ENCODE measurements around the gene PPCS. TPM values are rescaled to one million over a fixed set of nuclear protein-coding genes. Genes with fewer than 3 reads are reported as not detected.
"Not testable (repeated sequence)": the region's sequence is repeated elsewhere in the genome, so short reads cannot be mapped to it uniquely, and the experiment has no call there.

PPCS gene
- polyA plus RNA-seq, 1 experiment, result 27.1 TPM

DNA sequence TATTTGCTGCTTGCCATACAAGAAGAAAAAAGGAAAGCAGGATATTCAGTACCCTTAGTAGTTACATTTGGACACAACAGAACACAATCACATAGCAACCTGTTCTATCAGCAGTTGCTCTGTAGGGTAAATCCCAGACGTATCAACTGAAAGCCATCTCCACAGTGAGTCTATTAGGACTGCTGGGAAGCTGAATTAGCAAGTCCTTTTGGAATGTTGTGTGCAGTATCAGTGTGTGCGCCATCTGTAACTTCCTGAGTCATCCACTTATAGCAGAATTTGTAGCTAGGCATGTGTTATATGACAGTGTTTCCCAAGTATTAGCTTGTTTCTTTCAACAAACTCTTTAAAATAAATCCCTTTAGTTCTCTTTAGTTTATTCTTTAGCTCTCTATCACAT is 28.0 kb downstream of the PPCS start:
- DNase-seq (ENCODE audit: low read depth), result peak; percentile 66
- no peak overlapping the region for H3K4me3 ChIP-seq (ENCODE audit: low read depth, low read length)

DNA sequence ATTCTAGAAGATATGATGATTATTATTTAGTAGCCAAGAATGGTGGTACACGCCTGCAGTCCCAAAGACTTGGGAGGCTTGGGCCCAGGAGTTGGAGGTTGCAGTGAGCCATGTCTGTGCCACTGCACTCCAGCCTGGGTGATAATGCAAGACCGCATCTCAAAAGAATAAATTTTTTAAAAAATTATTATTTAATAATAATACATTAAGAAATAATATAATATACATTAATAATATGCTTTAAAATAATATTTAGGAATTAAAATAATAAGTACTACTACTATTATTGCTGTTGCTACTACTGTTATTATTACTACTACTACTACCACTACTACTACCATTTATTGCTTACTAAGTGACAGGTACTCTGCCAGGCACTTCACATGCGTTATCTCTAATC is 33.9 kb downstream of the PPCS start:
- H3K4me3 ChIP-seq (ENCODE audit: low read depth, low read length), result no peak overlapping the region
- DNase-seq (ENCODE audit: low read depth), result no peak
- H3K36me3 ChIP-seq (ENCODE audit: control insufficient read depth, insufficient read depth, low read length), result no peaks in the 10 kb centered on the region
- ChIA-PET POLR2A (no interaction called here), CTCF (no interaction called here)
- TF ChIP-seq, protein P1, sequence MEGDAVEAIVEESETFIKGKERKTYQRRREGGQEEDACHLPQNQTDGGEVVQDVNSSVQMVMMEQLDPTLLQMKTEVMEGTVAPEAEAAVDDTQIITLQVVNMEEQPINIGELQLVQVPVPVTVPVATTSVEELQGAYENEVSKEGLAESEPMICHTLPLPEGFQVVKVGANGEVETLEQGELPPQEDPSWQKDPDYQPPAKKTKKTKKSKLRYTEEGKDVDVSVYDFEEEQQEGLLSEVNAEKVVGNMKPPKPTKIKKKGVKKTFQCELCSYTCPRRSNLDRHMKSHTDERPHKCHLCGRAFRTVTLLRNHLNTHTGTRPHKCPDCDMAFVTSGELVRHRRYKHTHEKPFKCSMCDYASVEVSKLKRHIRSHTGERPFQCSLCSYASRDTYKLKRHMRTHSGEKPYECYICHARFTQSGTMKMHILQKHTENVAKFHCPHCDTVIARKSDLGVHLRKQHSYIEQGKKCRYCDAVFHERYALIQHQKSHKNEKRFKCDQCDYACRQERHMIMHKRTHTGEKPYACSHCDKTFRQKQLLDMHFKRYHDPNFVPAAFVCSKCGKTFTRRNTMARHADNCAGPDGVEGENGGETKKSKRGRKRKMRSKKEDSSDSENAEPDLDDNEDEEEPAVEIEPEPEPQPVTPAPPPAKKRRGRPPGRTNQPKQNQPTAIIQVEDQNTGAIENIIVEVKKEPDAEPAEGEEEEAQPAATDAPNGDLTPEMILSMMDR (IDR thresholded peaks at IDR 0.05; ENCODE audit: insufficient read depth, low read depth, low read length), result no peak
- no peaks in the 10 kb centered on the region for H3K27me3 ChIP-seq (ENCODE audit: control insufficient read depth, insufficient read depth, low read length)

More for the DNA sequence above, 28.0 kb downstream of the PPCS start:
- ChIA-PET POLR2A (no interaction called here), CTCF (interaction anchor here (1.5 kb wide), 1 partner anchor 12 kb away, joined by 5 read pairs; no protein-coding TSS in a partner anchor)
- Histone ChIP-seq H3K36me3 (ENCODE audit: control insufficient read depth, insufficient read depth, low read length) (no peaks in the 10 kb centered on the region), H3K27me3 (ENCODE audit: control insufficient read depth, insufficient read depth, low read length) (no peaks in the 10 kb centered on the region)
- TF ChIP-seq, protein P1 (IDR thresholded peaks at IDR 0.05; ENCODE audit: insufficient read depth, low read depth, low read length), result no peak

DNA sequence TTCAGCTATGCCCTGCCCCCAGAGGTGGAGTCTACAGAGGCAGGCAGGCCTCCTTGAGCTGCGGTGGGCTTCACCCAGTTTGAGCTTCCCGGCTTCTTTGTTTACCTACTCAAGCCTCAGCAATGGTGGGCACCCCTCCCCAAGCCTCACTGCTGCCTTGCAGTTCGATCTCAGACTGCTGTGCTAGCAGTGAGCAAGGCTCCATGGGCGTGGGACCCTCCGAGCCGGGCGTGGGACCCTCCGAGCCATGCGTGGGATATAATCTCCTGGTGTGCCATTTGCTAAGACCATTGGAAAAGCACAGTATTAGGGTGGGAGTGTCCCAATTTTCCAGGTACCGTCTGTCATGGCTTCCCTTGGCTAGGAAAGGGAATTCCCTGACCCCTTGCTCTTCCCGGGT is 45.7 kb downstream of the PPCS start:
- H3K4me3 ChIP-seq (ENCODE audit: low read depth, low read length); POLR2A ChIA-PET; CTCF ChIA-PET; DNase-seq (ENCODE audit: low read depth); H3K27me3 ChIP-seq (ENCODE audit: control insufficient read depth, insufficient read depth, low read length); H3K36me3 ChIP-seq (ENCODE audit: control insufficient read depth, insufficient read depth, low read length): not testable (repeated sequence)

DNA sequence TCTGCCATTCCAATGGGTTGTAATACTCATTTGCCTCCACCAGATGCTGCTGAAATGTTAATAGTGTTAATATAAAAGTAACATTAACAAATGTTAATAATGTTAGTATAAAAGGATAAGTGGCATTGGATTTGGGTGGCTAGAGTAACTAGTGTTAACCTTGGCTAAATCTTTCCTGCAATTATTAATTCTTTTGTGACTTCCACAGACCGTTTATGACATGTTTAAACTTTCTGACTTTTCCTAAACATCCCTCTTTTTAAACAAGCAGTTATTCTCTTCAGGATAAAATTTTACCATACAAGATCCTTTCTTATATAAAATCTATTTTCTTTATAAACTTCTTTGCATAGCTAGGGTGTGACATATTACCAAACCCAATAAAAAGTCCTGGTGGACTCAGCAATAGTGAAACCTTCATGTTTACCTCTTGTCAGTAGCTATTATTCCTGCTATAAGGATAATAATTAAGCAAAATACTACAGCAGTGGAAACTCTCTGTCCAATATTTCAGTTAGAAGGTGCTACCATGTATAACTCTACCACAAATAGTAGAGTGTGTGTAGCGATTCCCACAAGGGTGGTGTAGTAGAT is 48.3 kb downstream of the PPCS start:
- no peaks in the 10 kb centered on the region; the same call in 1 of the 2 replicates for H3K27me3 ChIP-seq (ENCODE audit: control insufficient read depth, insufficient read depth, low read length)
- no peak overlapping the region for H3K4me3 ChIP-seq (ENCODE audit: low read depth, low read length)
- no peak for DNase-seq (ENCODE audit: low read depth)
- TF ChIP-seq, protein P1 (IDR thresholded peaks at IDR 0.05; ENCODE audit: insufficient read depth, low read depth, low read length), result no peak
- CTCF ChIA-PET, result no interaction called here
- H3K36me3 ChIP-seq (ENCODE audit: control insufficient read depth, insufficient read depth, low read length), result no peaks in the 10 kb centered on the region
- POLR2A ChIA-PET, result no interaction called here

DNA sequence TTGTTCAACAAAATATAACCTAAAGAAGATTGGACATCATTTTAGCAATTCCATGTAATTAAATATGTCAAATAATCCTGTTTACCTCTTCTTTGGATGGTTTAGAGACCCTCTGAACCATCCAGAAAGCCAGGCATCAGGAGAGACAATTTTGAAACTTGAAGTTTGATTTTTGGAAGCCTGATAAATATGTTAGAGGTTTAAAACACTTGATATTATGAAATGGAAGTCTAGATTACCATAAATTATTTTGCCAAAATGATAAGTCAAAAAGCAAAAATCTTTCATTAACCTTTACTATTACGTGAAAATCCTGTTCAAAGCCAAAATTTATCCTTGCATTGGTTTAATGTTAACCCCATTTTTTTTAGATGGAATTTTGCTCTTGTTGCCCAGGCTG is 50.2 kb downstream of the PPCS start:
- DNase-seq (ENCODE audit: low read depth), result no peak
- H3K36me3 ChIP-seq (ENCODE audit: control insufficient read depth, insufficient read depth, low read length), result no peaks in the 10 kb centered on the region

More for the DNA sequence above, 50.2 kb downstream of the PPCS start:
- H3K4me3 ChIP-seq (ENCODE audit: low read depth, low read length), result no peak overlapping the region
- ChIA-PET CTCF (no interaction called here), POLR2A (no interaction called here)
- TF ChIP-seq, protein P1 (IDR thresholded peaks at IDR 0.05; ENCODE audit: insufficient read depth, low read depth, low read length), result no peak
- H3K27me3 ChIP-seq (ENCODE audit: control insufficient read depth, insufficient read depth, low read length), result no peaks in the 10 kb centered on the region; the same call in 1 of the 2 replicates

Small RNA genes lying within 50 kb of the gene (small RNA-seq; reads per million reads assigned to genes)
- not detected for gene TMSB4XP1 (ENCODE audit: insufficient read length, low read depth, low replicate concordance)

Other genes with a start within 250 kb of the PPCS start
- 22.9 and 27.0 TPM in 2 replicates for gene FOXJ3, start 121.3 kb upstream of the PPCS start, polyA plus RNA-seq (2011; rRNA removed)
- 0.01 and 0.02 TPM in 2 replicates for gene RIMKLA, start 75.8 kb upstream of the PPCS start, polyA plus RNA-seq (2011; rRNA removed)
- 0.66 and 1.3 TPM in 2 replicates for gene ZMYND12, start 521 bp upstream of the PPCS start, polyA plus RNA-seq (2011; rRNA removed)
- gene CCDC30, start 6.7 kb downstream of the PPCS start, polyA plus RNA-seq (2011; rRNA removed), result 0.26 and 0.38 TPM in 2 replicates
- gene PPIH, start 201.9 kb downstream of the PPCS start, polyA plus RNA-seq (2011; rRNA removed), result 20.3 and 37.6 TPM in 2 replicates
- gene YBX1, start 225.9 kb downstream of the PPCS start, polyA plus RNA-seq (2011; rRNA removed), result 387 and 486 TPM in 2 replicates